Neuronal stem cell (in vitro differentiated cells): Measurements from ENCODE around the gene IGSF11. TPM values are rescaled to one million over a fixed set of nuclear protein-coding genes. Genes with fewer than 3 reads are reported as not detected.
"Not testable (repeated sequence)": the region's sequence is repeated elsewhere in the genome, so short reads cannot be mapped to it uniquely, and the experiment has no call there.

ENCODE experiments used
- DNase-seq: peaks from one replicate; pipeline ENCODE4 v3.0.0-alpha.2; 2013; ENCODE audit warnings: low spot score
- H2AFZ ChIP-seq: one replicate; pipeline ENCODE4 v1.6.1; 2013; ENCODE audit warnings: mild to moderate bottlenecking, low read length, inconsistent platforms
- H2AK5ac ChIP-seq: 2 replicates; pipeline ENCODE4 v1.6.1; 2013; ENCODE audit warnings: low read depth, mild to moderate bottlenecking, inconsistent platforms, low read length, moderate library complexity, mixed read lengths
- H2BK120ac ChIP-seq: 2 replicates; pipeline ENCODE4 v1.6.1; 2013; ENCODE audit warnings: low read depth, mild to moderate bottlenecking, inconsistent platforms, low read length, moderate library complexity, mixed read lengths
- H2BK12ac ChIP-seq: one replicate; pipeline ENCODE4 v1.6.1; 2013; ENCODE audit warnings: low read length, inconsistent platforms
- H2BK15ac ChIP-seq: 2 replicates; pipeline ENCODE4 v1.6.1; 2013; ENCODE audit warnings: mild to moderate bottlenecking, low read length, inconsistent platforms, mixed read lengths
- H2BK5ac ChIP-seq: one replicate; pipeline ENCODE4 v1.6.1; 2013; ENCODE audit warnings: inconsistent platforms, mild to moderate bottlenecking, low read length, moderate library complexity
- H3K14ac ChIP-seq: one replicate; pipeline ENCODE4 v1.6.1; 2013; ENCODE audit warnings: low read length, inconsistent platforms
- H3K18ac ChIP-seq: 2 replicates; pipeline ENCODE4 v1.6.1; 2013; ENCODE audit warnings: low read length, inconsistent platforms
- H3K23ac ChIP-seq: 2 replicates; pipeline ENCODE4 v1.6.1; 2013; ENCODE audit warnings: low read depth, mild to moderate bottlenecking, mixed read lengths, low read length, inconsistent platforms; ENCODE audit not compliant: poor library complexity
- H3K27ac ChIP-seq: replicated peaks from 3 replicates; pipeline ENCODE4 v1.5.1; 2013; ENCODE audit warnings: low read length, inconsistent platforms
- H3K27me3 ChIP-seq, 3 experiments: 2 replicates each; pipeline ENCODE4 v1.6.1; 2013; ENCODE audit warnings: low read length in 3 of 3, mild to moderate bottlenecking in 2 of 3, inconsistent platforms in 1 of 3, low read depth in 1 of 3, mixed read lengths in 1 of 3, moderate library complexity in 1 of 3; ENCODE audit not compliant: control insufficient read depth in 3 of 3, insufficient read depth in 3 of 3
- H3K36me3 ChIP-seq, 2 donors: replicated peaks in 1 of 2; 2 replicates each; pipeline ENCODE4 v1.6.1; 2013; ENCODE audit warnings: low read length in 2 of 2; ENCODE audit not compliant: control insufficient read depth in 2 of 2, insufficient read depth in 2 of 2
- H3K4ac ChIP-seq: 2 replicates; pipeline ENCODE4 v1.6.1; 2013; ENCODE audit warnings: inconsistent platforms, mild to moderate bottlenecking, low read length, moderate library complexity
- H3K4me1 ChIP-seq, 2 donors: 1 replicate in 1 of 2; 2 replicates in 1 of 2; pipeline ENCODE4 v1.6.1; 2013; ENCODE audit warnings: low read length in 2 of 2, low read depth in 1 of 2; ENCODE audit not compliant: control insufficient read depth in 2 of 2, insufficient read depth in 1 of 2
- H3K4me2 ChIP-seq: one replicate; pipeline ENCODE4 v1.6.1; 2013; ENCODE audit warnings: mild to moderate bottlenecking, low read length, inconsistent platforms; ENCODE audit not compliant: insufficient read depth, poor library complexity, severe bottlenecking
- H3K4me3 ChIP-seq, 2 donors: 2 replicates each; pipeline ENCODE4 v1.5.1; 2013; ENCODE audit warnings: low read length in 2 of 2, mild to moderate bottlenecking in 2 of 2, inconsistent platforms in 1 of 2, moderate library complexity in 1 of 2
- H3K79me1 ChIP-seq: one replicate; pipeline ENCODE4 v1.6.1; 2013; ENCODE audit warnings: low read depth, mild to moderate bottlenecking, inconsistent platforms, low read length, moderate library complexity
- H3K9ac ChIP-seq: one replicate; pipeline ENCODE4 v1.6.1; 2013; ENCODE audit warnings: mild to moderate bottlenecking, low read depth, low read length, inconsistent platforms; ENCODE audit not compliant: poor library complexity
- H3K9me3 ChIP-seq, 2 donors: replicated peaks in 1 of 2; 2 replicates each; pipeline versions ENCODE3 to v1.6.1; 2013; ENCODE audit warnings: low read length in 2 of 2, mild to moderate bottlenecking in 2 of 2, inconsistent platforms in 1 of 2, low read depth in 1 of 2, mixed read lengths in 1 of 2, moderate library complexity in 1 of 2; ENCODE audit not compliant: control insufficient read depth in 2 of 2, insufficient read depth in 1 of 2
- H4K8ac ChIP-seq: one replicate; pipeline ENCODE4 v1.6.1; 2013; ENCODE audit warnings: low read depth, mild to moderate bottlenecking, inconsistent platforms, low read length, moderate library complexity
- H4K91ac ChIP-seq: one replicate; pipeline ENCODE4 v1.6.1; 2013; ENCODE audit warnings: low read length, low read depth, mild to moderate bottlenecking, inconsistent platforms; ENCODE audit not compliant: poor library complexity
- WGBS, 2 donors: extraction: QIAGEN DNeasy Blood & Tissue Kit; methylation state at CpG; one replicate each; pipeline ENCODE4 v1.1.7; 2013; ENCODE audit warnings: missing lambda C conversion rate in 2 of 2, mixed read lengths in 1 of 2; ENCODE audit not compliant: insufficient read length in 2 of 2, insufficient replicate concordance in 1 of 2; ENCODE audit errors: extremely low coverage in 2 of 2; 5-methylcytosine and 5-hydroxymethylcytosine counted together
- polyA plus RNA-seq, 2 experiments: library from polyadenylated mRNA; stranded (reverse); fragments of 200-250 nt; gene quantifications; one replicate each; pipeline ENCODE4 v1.2.3, GENCODE V29; 2013

IGSF11 gene
- polyA plus RNA-seq (2013, experiment 1 of 2): 3.7 TPM
- 4.1 TPM for polyA plus RNA-seq (2013, experiment 2 of 2)

GRCh38 chr3:119034256-119035013 is at the start of gene IGSF11:
TSS of gene IGSF11 (minus strand) at chr3:119034846. CDS start at chr3:119034582, 264 bp downstream.
- no peak within 1 kb of the TSS for H4K91ac ChIP-seq
- H3K18ac ChIP-seq: peak within 1 kb of the TSS; percentile 99
- H3K27me3 ChIP-seq: peaks cover 0 to 49% (median 0%) of the 10 kb centered on the region in 3 experiments
- peak within 1 kb of the TSS; percentile 28 for H2AK5ac ChIP-seq
- H3K36me3 ChIP-seq: no peaks in the 10 kb centered on the region
- H3K4ac ChIP-seq: no peak within 1 kb of the TSS
- peak within 1 kb of the TSS; percentile 89 for H3K9ac ChIP-seq
- peak within 1 kb of the TSS; percentile 61 for H3K27ac ChIP-seq
- peak within 1 kb of the TSS; percentile 94 for H3K4me2 ChIP-seq
- H2BK120ac ChIP-seq: peak within 1 kb of the TSS; percentile 61
- H2AFZ ChIP-seq: peak within 1 kb of the TSS; percentile 100
- H2BK15ac ChIP-seq: peak within 1 kb of the TSS; percentile 85
- H3K4me3 ChIP-seq: peak within 1 kb of the TSS; percentile 55 to 94
- peaks cover 4 to 6% of the 10 kb centered on the region in 2 donors for H3K4me1 ChIP-seq
- peak within 1 kb of the TSS; percentile 97 for H3K14ac ChIP-seq
- no peaks in the 10 kb centered on the region for H3K9me3 ChIP-seq
- WGBS, 2 donors: no CpG with 5 or more reads among the region's 80 CpGs
- peak within 1 kb of the TSS; percentile 68 for H3K23ac ChIP-seq
- no peak within 1 kb of the TSS for H4K8ac ChIP-seq
- H2BK12ac ChIP-seq: peak within 1 kb of the TSS; percentile 73
- peak within 1 kb of the TSS; percentile 53 for H2BK5ac ChIP-seq
- DNase-seq: peak; percentile 81
- H3K79me1 ChIP-seq: no peaks in the 10 kb centered on the region

GRCh38 chr3:119080364-119080763 is 45.7 kb upstream of the IGSF11 start:
- no peak overlapping the region for H2BK5ac ChIP-seq
- H2BK120ac ChIP-seq: no peak overlapping the region
- H3K14ac ChIP-seq: no peak overlapping the region
- H3K9ac ChIP-seq: no peak overlapping the region
- no peaks in the 10 kb centered on the region for H3K79me1 ChIP-seq
- H2AFZ ChIP-seq: no peak overlapping the region
- H3K4ac ChIP-seq: no peak overlapping the region
- no peaks in the 10 kb centered on the region for H3K27me3 ChIP-seq
- no peak overlapping the region for H2AK5ac ChIP-seq
- no peak for DNase-seq
- H3K27ac ChIP-seq: no peak overlapping the region
- no peaks in the 10 kb centered on the region for H3K4me1 ChIP-seq
- no peak overlapping the region for H3K23ac ChIP-seq
- no peak overlapping the region for H2BK12ac ChIP-seq
- H3K4me2 ChIP-seq: no peak overlapping the region
- H4K8ac ChIP-seq: no peak overlapping the region
- no CpG with 5 or more reads among the region's 1 CpG for WGBS, 2 donors
- H4K91ac ChIP-seq: no peak overlapping the region
- no peak overlapping the region for H2BK15ac ChIP-seq
- H3K9me3 ChIP-seq: no peaks in the 10 kb centered on the region
- H3K4me3 ChIP-seq: no peak overlapping the region
- no peaks in the 10 kb centered on the region for H3K36me3 ChIP-seq
- H3K18ac ChIP-seq: no peak overlapping the region

- H2BK15ac ChIP-seq: no peak overlapping the region
- DNase-seq: no peak
- no peaks in the 10 kb centered on the region for H3K79me1 ChIP-seq
- no peaks in the 10 kb centered on the region for H3K9me3 ChIP-seq
- peak overlapping the region; percentile 73 for H3K23ac ChIP-seq
- H3K4me3 ChIP-seq: peak overlapping the region in 1 of 2 donors; percentile 9
- no peak overlapping the region for H2AFZ ChIP-seq
- no peak overlapping the region for H3K27ac ChIP-seq
- H2BK12ac ChIP-seq: no peak overlapping the region
- H4K8ac ChIP-seq: no peak overlapping the region
- H2AK5ac ChIP-seq: no peak overlapping the region
- no peak overlapping the region for H2BK120ac ChIP-seq
- no peak overlapping the region for H2BK5ac ChIP-seq
- no peak overlapping the region for H4K91ac ChIP-seq
- H3K9ac ChIP-seq: no peak overlapping the region
- no peaks in the 10 kb centered on the region for H3K4me1 ChIP-seq
- H3K18ac ChIP-seq: peak overlapping the region; percentile 38
- no peaks in the 10 kb centered on the region for H3K27me3 ChIP-seq
- peak overlapping the region; percentile 21 for H3K14ac ChIP-seq
- H3K36me3 ChIP-seq: no peaks in the 10 kb centered on the region
- H3K4ac ChIP-seq: no peak overlapping the region
- no CpG with 5 or more reads among the region's 36 CpGs for WGBS, 2 donors
- H3K4me2 ChIP-seq: no peak overlapping the region
Observed at GRCh38 chr3:119073258-119074001, 38.8 kb upstream of the IGSF11 start.

- H3K4me2 ChIP-seq, H3K9me3 ChIP-seq, H3K9ac ChIP-seq, H3K36me3 ChIP-seq, H2BK15ac ChIP-seq, H3K23ac ChIP-seq, H3K27me3 ChIP-seq, H2BK120ac ChIP-seq, H3K79me1 ChIP-seq, H2AK5ac ChIP-seq, H2BK12ac ChIP-seq, H3K14ac ChIP-seq, DNase-seq, H4K91ac ChIP-seq, H3K4me1 ChIP-seq, H2BK5ac ChIP-seq, H3K18ac ChIP-seq, H4K8ac ChIP-seq, H3K27ac ChIP-seq, H3K4me3 ChIP-seq, H2AFZ ChIP-seq, H3K4ac ChIP-seq: not testable (repeated sequence)
- WGBS, 2 donors: no CpG with 5 or more reads among the region's 15 CpGs
Observed at GRCh38 chr3:119072451-119072850, 37.8 kb upstream of the IGSF11 start.
